ENCODE results near the gene C22orf23. TPM values are rescaled to one million over a fixed set of nuclear protein-coding genes. Genes with fewer than 3 reads are reported as not detected.
"Not testable (repeated sequence)": the region's sequence is repeated elsewhere in the genome, so short reads cannot be mapped to it uniquely, and the experiment has no call there.

Gene C22orf23
- total RNA-seq, 6 experiments from 2014 or later = 0.43 to 0.73 (median 0.54) TPM

DNA sequence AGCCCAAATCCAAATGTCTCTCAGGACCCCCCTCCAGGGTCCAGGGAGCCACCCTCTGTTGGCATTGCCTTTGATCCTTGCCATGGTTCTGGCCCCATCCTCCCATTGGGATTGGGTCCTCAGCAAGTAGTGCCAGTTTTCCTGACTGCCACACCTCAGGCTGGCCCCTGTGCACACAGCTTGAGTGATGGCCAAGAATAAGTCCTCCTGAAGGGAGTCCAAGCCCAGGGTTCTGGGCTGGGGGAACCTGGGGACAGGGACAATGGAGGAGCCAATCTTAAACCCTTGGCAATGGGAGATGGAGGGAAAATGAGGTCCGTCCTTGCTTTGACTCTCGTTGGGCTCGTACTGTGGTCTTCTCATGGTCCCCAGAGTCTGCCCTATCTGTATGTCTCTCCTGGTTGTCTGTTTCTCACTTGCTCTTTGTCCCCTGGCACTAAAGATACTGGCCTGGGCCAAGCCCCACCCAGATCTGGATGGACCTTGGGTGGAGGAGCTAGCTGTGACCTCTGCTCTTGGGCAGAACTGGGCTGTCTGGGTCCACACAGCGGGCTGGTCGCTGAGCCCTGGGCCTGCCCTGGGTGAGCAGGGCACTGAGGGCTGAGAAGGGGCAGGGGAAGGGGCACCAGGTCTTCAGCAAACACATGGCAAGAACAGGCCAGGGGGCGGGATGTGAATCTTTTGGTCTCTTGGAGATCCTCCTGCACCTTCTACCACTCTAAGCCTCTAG, 28.0 kb upstream of the C22orf23 start:
- TF ChIP-seq, protein P1, sequence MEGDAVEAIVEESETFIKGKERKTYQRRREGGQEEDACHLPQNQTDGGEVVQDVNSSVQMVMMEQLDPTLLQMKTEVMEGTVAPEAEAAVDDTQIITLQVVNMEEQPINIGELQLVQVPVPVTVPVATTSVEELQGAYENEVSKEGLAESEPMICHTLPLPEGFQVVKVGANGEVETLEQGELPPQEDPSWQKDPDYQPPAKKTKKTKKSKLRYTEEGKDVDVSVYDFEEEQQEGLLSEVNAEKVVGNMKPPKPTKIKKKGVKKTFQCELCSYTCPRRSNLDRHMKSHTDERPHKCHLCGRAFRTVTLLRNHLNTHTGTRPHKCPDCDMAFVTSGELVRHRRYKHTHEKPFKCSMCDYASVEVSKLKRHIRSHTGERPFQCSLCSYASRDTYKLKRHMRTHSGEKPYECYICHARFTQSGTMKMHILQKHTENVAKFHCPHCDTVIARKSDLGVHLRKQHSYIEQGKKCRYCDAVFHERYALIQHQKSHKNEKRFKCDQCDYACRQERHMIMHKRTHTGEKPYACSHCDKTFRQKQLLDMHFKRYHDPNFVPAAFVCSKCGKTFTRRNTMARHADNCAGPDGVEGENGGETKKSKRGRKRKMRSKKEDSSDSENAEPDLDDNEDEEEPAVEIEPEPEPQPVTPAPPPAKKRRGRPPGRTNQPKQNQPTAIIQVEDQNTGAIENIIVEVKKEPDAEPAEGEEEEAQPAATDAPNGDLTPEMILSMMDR (IDR thresholded peaks at IDR 0.05) = no peak
- no peak overlapping the region for H3K27ac Mint-ChIP-seq

DNA sequence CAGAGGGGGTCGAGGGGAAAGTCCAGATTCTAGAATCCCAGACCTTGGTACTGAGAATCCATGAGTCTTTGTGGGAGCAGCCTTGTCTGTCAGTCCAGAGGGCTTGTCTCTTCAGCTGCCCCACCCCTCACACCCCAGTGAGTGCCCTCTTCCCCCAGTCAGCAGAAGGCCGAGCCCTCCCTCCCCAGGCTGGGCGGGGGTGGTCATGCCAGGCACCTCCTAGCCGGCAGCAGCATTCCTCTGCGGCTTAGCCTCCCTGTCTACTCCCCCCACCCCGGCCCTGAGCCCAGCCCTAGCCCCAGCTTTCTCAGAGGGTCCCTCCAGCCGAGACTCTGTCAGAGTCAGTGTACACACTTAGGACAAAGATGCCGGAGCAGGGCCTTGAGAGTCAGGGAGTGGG, 26.4 kb upstream of the C22orf23 start:
- Mint-ChIP-seq H3K4me3 (no peak overlapping the region), H3K27me3 (ENCODE audit: insufficient read depth) (no peaks in the 10 kb centered on the region), H3K36me3 (ENCODE audit: low read depth) (peaks cover 9% of the 10 kb centered on the region; the same call in 1 of the 2 replicates), H3K27ac (no peak overlapping the region), H3K9me3 (no peaks in the 10 kb centered on the region), H3K4me1 (ENCODE audit: low read depth) (no peaks in the 10 kb centered on the region)
- no peak for DNase-seq
- TF ChIP-seq, protein P1 (IDR thresholded peaks at IDR 0.05) = no peak

More for the DNA sequence above, 28.0 kb upstream of the C22orf23 start:
- no peak overlapping the region for H3K4me3 Mint-ChIP-seq
- H3K36me3 Mint-ChIP-seq (ENCODE audit: low read depth) = no peaks in the 10 kb centered on the region
- no peaks in the 10 kb centered on the region for H3K4me1 Mint-ChIP-seq (ENCODE audit: low read depth)
- DNase-seq = no peak
- H3K9me3 Mint-ChIP-seq = no peaks in the 10 kb centered on the region
- H3K27me3 Mint-ChIP-seq (ENCODE audit: insufficient read depth) = peaks cover 2% of the 10 kb centered on the region; the same call in 1 of the 2 replicates

DNA sequence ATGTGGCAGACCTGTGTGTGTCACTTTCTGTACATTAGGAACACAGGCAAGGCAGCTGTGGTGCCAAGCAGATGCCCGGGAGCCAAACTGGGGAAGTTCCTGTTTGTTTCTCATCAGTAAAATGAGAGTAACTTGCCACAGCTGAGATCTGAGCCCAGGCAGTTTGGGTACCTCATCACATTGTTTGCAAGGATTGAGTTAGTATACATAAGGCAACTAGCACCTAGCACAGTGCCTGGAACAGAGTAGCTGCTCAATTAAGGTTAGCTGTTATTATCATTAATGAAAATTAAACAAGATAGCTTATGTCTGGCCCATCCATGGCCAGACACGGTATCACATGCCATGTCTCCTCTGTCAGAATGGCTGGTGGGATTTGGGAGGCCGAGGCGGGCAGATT, 23.1 kb upstream of the C22orf23 start:
- no peak for DNase-seq
- Mint-ChIP-seq H3K27me3 (ENCODE audit: insufficient read depth) (peaks cover 2% of the 10 kb centered on the region; the same call in 1 of the 2 replicates), H3K9me3 (no peaks in the 10 kb centered on the region), H3K27ac (no peak overlapping the region), H3K36me3 (ENCODE audit: low read depth) (peaks cover 10% of the 10 kb centered on the region; the same call in 1 of the 2 replicates), H3K4me3 (no peak overlapping the region), H3K4me1 (ENCODE audit: low read depth) (no peaks in the 10 kb centered on the region)
- TF ChIP-seq, protein P1 (IDR thresholded peaks at IDR 0.05) = no peak

DNA sequence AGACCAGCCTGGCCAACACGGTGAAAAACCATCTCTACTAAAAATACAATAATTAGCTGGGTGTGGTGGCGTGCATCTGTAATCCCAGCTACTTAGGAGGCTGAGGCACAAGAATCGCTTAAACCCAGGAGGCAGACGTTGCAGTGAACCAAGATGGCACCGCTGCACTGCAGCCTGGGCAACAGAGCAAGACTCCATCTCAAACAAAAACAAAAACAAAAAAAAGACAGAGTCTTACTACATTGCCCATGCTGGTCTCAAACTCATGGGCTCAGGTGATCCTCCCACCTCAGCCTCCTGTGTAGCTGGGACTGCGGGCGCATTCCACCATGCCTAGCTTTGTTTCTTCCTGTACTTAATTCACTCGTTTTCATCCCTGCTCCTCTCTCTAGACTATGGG, 22.6 kb upstream of the C22orf23 start:
- H3K36me3 Mint-ChIP-seq (ENCODE audit: low read depth) = peaks cover 10% of the 10 kb centered on the region; the same call in 1 of the 2 replicates
- not testable (repeated sequence) for H3K4me3 Mint-ChIP-seq; H3K27me3 Mint-ChIP-seq (ENCODE audit: insufficient read depth); DNase-seq; H3K27ac Mint-ChIP-seq; H3K4me1 Mint-ChIP-seq (ENCODE audit: low read depth); H3K9me3 Mint-ChIP-seq

DNA sequence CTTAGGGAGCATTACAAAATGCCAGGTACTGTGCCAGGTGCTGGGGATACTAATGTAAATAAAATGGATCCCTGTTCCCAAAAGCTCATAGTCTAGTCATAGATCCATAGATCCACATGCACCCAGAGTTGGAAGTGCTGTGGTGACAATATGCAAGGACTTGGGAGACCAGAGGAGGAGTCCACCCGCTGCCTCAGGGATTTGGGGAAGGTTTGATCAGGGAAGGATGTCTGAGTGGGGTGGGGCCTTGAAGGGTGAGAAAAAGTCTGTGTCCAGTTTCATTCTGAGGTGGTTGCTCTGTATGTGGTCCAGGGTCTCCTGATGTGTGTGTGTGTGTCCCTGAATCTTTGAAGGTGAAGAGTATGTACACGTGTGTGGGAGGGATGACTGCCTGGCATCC, 21.8 kb upstream of the C22orf23 start:
- TF ChIP-seq, protein P1 (IDR thresholded peaks at IDR 0.05) = no peak
- Mint-ChIP-seq H3K4me1 (ENCODE audit: low read depth) (no peaks in the 10 kb centered on the region), H3K27me3 (ENCODE audit: insufficient read depth) (peaks cover 2% of the 10 kb centered on the region; the same call in 1 of the 2 replicates), H3K27ac (no peak overlapping the region), H3K36me3 (ENCODE audit: low read depth) (peaks cover 10% of the 10 kb centered on the region; the same call in 1 of the 2 replicates), H3K9me3 (no peaks in the 10 kb centered on the region), H3K4me3 (no peak overlapping the region)
- DNase-seq = no peak
